Fibroblast of skin of right biceps (primary cell): ENCODE data around the gene FHAD1.

Source experiments
- DNase-seq: peaks from one replicate; pipeline ENCODE4 v3.0.0-alpha.2; 2013

FHAD1 gene

DNA sequence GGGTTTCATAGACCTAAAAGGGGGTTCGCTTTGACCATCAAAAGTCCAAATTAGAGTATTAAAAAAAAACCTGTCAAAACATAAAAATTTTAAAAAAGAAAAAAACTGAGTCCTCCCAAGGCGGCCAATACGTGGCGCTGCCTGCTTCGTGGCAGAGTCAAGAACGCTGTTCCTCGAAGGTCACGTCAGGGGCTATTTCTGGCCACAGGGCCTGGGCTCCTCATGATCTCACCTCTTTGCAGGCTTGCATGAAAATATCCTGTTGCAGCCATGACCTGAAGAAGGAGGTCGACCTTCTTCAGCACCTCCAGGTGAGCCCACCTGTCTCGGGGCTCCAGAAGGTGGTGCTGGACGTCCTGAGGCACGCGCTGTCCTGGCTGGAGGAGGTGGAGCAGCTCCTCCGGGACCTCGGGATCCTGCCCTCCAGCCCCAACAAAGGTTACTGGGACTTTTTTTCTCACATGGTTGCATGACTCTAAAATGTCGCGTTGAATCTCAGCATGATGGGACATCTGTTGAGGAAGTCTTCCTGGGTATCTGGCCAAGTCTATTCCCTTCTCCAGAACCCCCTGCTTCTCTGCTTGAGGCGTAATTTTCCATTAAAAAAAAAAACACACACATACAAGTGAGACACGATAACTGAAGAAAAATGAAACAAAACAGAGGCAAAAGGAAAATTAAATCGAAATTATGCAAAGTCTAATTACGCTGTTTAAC is 82.2 kb downstream of the FHAD1 start:
- peak; percentile 15 for DNase-seq

DNA sequence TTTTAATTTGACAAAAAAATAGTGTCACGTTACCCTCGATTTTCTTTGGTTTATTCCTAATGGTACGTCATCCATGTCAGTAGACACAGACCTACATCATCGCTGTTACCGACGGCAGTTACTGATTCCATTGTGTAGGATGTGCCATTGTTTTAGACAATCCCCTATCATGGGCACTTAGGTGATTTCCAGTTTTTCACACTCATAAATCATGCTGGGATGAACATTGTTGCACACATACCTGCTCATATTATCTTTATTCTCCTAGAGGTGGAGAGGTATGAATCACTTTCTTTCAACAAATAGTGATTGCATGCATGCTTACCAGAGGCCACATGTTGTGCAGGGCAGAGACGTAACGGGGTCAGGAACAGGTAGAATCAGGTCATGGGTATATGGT is 83.0 kb downstream of the FHAD1 start:
- DNase-seq: no peak

DNA sequence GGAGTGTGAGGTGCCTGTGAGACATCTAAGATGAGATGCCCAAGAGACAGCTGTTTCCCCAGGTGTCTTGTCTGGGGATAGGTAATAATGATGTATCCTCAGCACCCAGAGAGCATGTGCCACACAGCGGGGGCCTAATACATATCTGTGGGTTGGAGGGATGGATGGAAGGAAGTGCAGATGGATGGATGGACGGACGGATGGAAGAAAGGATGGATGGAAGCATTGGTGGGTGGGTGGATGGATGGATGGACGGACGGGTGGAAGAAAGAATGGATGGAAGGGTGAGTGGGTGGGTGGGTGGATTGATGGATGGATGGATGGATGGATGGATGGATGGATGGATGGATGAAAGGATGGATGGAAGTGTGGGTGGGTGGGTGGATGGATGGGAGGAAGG is 84.2 kb downstream of the FHAD1 start:
- no peak for DNase-seq

- no peak for DNase-seq
Measured at GRCh38 chr1:15331734-15332133, 84.7 kb downstream of the FHAD1 start.

GRCh38 chr1:15332525-15332924 is 85.5 kb downstream of the FHAD1 start:
- DNase-seq: no peak

DNA sequence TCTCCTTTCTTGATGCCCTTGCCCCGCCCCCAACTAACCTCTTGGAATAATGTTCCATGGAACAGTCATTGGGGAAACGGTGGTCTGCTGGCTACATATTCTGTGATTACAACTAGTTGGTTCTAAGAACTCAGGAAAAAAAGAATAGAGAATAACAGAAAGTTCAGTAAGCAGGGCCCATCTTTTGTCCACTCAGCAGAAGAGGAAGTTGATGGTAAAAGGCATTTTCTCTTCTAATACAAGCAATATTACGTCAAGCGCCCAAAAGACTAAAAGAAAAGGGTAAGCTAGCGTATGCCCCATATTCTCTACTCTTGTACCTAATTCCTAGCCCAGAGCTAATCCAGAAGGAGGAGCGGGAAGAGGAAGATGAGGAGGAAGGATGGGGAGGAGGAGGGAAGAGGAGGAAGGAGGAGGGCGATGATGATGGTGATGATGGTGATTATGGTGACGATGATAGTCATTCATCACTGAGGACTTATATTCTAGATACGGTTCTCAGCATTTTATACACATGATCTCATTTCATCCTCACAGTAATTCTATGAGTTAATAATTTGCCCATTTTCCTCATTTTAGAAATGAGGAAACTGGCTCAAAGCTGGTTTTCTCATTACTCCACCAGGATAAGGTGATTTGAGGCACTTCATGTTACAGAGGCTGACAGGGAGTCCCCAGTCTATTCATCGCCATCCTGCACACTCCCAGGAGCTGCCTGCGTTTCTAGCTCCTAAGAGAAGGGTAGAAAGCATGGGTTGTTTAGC is 86.1 kb downstream of the FHAD1 start:
- DNase-seq: no peak

- no peak for DNase-seq
Measured at GRCh38 chr1:15334995-15335394, 88.0 kb downstream of the FHAD1 start.

DNA sequence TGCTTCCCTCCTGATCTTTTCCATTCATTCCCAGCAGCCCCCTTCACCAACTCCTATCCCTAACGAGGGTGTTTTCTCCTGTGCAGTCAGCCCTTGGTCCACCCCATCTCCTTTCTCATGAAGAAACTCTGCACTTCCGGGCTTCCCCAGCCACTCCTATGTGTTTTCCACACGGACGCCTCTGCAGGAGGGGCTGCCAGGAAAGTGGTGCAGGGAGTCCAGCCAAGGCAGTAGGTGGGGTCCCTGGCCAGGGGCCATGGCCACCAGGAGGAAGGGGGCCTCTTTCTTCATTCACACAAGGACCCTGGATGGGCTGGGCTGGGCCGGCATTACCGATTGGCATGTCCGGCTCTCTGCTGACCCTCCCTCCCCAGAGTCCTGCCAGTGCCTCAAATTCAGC is 89.8 kb downstream of the FHAD1 start:
- no peak for DNase-seq

DNA sequence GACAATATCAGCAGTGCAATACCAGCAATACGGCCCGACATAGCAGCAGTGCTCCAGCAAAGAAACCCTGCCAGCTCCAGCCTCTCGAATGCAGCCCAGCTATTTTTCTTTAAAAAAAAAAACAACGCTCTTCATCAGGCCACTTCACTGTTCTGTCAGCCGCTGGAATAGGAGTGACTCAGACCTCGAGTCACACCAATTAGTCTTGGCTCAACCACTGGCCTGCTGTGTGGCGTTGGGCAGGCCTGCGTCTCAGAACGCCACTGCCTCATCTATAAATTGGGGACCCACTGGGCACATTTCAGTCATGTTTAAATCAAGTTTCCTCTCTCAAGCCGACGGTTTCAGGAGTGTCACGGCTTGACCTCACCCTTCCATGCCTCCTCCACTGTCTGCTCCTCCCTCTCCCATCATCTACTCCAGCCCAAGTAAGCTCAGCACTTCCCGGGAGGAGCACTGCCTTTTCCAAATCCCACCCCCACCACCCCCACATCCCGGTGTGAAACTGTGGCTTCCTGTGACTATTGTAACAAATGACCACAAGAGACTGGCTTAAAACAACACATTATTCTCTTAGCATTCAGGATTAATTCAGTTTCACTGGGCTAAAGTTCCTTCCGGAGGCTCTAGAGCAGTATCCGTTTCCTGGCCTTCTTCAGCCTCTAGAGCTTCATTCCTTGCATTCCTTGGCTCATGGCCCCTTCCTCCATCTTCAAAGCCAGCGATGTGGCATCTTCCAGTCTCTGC is 90.8 kb downstream of the FHAD1 start:
- peak; percentile 88 for DNase-seq

DNA sequence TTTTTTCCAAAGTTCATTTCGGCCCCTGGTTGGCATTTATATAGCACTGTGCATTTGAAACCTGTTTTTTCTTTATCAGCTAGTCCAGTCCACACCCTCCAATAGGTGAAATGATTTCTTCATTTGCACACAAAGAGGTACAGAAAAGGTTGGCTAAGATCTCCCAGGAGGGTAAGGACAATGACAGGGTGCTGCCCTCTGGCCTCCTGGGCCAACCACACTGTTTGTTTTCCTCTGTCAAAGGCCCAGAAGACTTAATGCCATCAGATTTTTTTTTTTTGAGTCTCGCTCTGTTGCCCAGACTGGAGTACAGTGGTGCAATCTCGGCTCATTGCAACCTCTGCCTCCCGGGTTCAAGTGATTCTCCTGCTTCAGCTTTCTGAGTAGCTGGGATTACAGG is 92.5 kb downstream of the FHAD1 start:
- no peak for DNase-seq

GRCh38 chr1:15341228-15341627 is 94.2 kb downstream of the FHAD1 start:
- no peak for DNase-seq

- DNase-seq: peak; percentile 73
Measured at GRCh38 chr1:15341634-15342407, 94.8 kb downstream of the FHAD1 start.

DNA sequence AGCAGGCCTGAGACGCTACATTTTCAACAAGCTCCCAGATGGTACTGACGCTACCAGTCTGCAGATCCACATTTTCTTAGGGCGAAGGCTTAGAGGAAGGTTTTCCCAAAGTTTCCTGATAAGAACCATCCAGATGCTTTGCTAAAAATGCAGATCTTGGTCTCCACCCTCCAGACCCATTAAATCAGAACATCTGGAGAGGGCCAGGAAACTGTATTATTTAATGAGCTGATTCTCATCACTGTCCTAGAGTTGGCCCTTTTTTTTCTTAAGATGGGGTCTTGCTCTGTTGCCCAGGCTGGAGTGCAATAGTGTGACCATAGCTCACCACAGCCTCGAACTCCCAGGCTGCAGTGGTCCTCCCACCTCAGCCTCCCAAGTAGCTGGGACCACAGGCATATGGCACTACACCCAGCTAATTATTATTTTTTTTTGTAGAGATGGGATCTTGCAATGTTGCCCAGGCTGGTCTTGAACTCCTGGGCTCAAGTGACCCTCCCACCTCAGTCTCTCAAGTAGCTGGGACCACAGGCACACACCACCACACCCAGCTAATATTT is 95.5 kb downstream of the FHAD1 start:
- DNase-seq: no peak

- DNase-seq: no peak
Measured at GRCh38 chr1:15343099-15343498, 96.1 kb downstream of the FHAD1 start.

- DNase-seq: peak; percentile 60
Measured at GRCh38 chr1:15343729-15344128, 96.7 kb downstream of the FHAD1 start.

DNA sequence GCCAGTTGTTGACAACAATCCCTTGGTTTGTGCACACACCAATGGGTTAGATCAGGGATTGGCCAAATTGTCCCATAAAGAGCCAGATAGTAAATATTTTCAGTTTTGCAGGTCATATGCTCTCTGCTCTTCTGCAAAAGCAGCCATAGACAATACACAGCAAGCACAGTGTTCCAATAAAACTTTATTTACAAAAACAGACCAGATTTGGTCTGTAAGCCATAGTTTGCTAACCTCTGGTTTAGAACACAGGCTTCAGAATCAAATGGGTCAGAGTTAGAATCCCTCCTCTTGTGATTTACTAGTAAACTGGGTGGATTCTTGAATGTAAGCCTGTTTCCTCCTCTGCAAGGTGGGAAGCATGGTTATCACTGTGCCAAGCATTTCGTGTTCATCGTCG is 97.4 kb downstream of the FHAD1 start:
- DNase-seq: no peak

DNA sequence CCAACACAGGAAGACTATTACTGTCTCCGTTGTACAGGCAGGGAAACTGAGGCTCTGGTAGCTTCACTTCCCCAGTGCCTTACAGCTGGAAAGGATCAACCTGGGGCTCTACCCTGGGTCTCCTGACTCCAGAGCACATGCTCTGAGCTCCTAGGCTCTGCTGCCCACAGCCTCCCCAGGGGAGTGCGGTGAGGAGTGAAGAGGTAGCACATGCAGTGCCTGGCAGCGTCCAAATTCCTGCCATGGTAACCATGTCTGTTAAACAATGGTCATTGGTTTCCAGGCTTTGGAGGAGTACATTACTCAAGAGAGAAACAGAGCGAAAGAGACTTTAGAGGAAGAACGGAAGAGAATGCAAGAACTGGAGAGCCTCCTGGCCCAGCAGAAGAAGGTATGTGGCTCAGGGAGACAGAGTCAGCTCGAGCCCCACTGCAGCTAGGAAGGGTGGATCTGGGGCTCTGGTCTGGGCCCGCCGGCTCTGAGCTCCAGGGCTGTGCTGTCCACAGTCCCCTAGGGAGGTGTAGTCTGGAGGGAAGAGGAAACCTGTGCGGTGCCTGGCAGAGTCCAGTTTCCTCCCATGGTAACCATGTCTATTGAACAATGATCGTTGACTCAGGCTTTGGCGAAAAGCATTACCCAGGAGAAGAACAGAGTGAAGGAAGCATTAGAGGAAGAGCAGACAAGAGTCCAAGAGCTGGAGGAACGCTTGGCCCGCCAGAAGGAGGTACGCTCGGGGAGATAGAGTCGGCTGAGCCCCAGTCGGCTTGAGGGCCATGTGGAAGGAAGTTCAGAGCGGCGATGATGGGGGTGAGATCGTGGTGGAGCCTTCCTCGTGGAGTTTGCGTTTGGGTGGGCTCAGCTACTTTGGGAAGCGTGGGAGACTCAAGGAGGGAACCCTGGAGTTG is 98.0 kb downstream of the FHAD1 start:
- DNase-seq: no peak

GRCh38 chr1:15345705-15346345 is 98.8 kb downstream of the FHAD1 start:
- DNase-seq: no peak

- peak; percentile 33 for DNase-seq
Measured at GRCh38 chr1:15346346-15347030, 99.5 kb downstream of the FHAD1 start.

GRCh38 chr1:15347182-15347581 is 100.2 kb downstream of the FHAD1 start:
- DNase-seq: no peak
